ENCODE data around the gene AK1. TPM values are rescaled to one million over a fixed set of nuclear protein-coding genes. Genes with fewer than 3 reads are reported as not detected.

Gene AK1
- total and polyA plus RNA-seq, 9 of the 15 experiments (the other 6 are each of a cell fraction or from before 2014, with no cell fraction given): 10.1 to 71.8 (median 39.0) TPM

GRCh38 chr9:127877566-127877998 lies at the start of gene AK1 (continued):
- TF ChIP-seq ARID3A (IDR thresholded peaks at IDR 0.05; ENCODE audit: borderline replicate concordance, low read depth, low read length) (no peak), ZC3H11A (IDR thresholded peaks at IDR 0.05; ENCODE audit: low read depth, low read length) (no peak), MAZ (CRISPR knock-in tag; conservative IDR thresholded peaks at IDR 0.05 in 1 of 2, IDR thresholded peaks at IDR 0.05 in 1 of 2) (peak; percentile 57 to 87; a peak in 3 of 4 replicates), CEBPG (CRISPR knock-in tag; IDR thresholded peaks at IDR 0.05) (no peak), CEBPG (tag; conservative IDR thresholded peaks at IDR 0.05 in 1 of 2, IDR thresholded peaks at IDR 0.05 in 1 of 2) (no peak), ZNF232 (CRISPR knock-in tag; IDR thresholded peaks at IDR 0.05) (no peak), RERE (CRISPR knock-in tag; IDR thresholded peaks at IDR 0.05; ENCODE audit: borderline replicate concordance) (no peak), RBM22 (IDR thresholded peaks at IDR 0.05; ENCODE audit: low read depth, low read length, poor library complexity, severe bottlenecking) (peak; percentile 50), XRCC5 (IDR thresholded peaks at IDR 0.05; ENCODE audit: low read depth, low read length) (no peak), ILK (tag; IDR thresholded peaks at IDR 0.05; ENCODE audit: borderline replicate concordance, low read depth) (no peak), ZBTB49 (CRISPR knock-in tag; IDR thresholded peaks at IDR 0.05; ENCODE audit: borderline replicate concordance) (no peak), ZNF830 (CRISPR knock-in tag; IDR thresholded peaks at IDR 0.05) (no peak), U2AF1 (optimal IDR thresholded peaks at IDR 0.05; ENCODE audit: low read depth, low read length) (no peak), PATZ1 (CRISPR knock-in tag; IDR thresholded peaks at IDR 0.05; ENCODE audit: borderline replicate concordance) (no peak), ZNF41 (CRISPR knock-in tag; conservative IDR thresholded peaks at IDR 0.05) (no peak), OTX1 (CRISPR knock-in tag; IDR thresholded peaks at IDR 0.05) (no peak)
